Right atrium auricular region (tissue), 2 donors: ENCODE results near the gene SGO2. TPM values are rescaled to one million over a fixed set of nuclear protein-coding genes. Genes with fewer than 3 reads are reported as not detected.
"Not testable (repeated sequence)": the region's sequence is repeated elsewhere in the genome, so short reads cannot be mapped to it uniquely, and the experiment has no call there.

ENCODE experiments used
- DNase-seq: peaks from one replicate; pipeline ENCODE4 v3.0.0-alpha.2; 2019; ENCODE audit warnings: low spot score
- H3K27ac ChIP-seq, 2 donors: fragments of 200-600 bp; sonication (generic); 1 replicate in 1 of 2; 2 replicates in 1 of 2; pipeline ENCODE4 v1.5.1; 2016 to 2019
- H3K27me3 ChIP-seq, 2 donors: fragments of 200-600 bp; sonication (generic); one replicate each; pipeline versions ENCODE4 v1.5.1 to v1.6.0; 2017 to 2019
- H3K36me3 ChIP-seq: fragments of 200-600 bp; sonication (generic); one replicate; pipeline ENCODE4 v1.5.1; 2016
- H3K4me1 ChIP-seq, 2 donors: fragments of 200-600 bp; sonication (generic); one replicate each; pipeline versions ENCODE4 v1.5.1 to v1.6.0; 2017 to 2019
- H3K4me3 ChIP-seq, 2 donors: fragments of 200-600 bp; sonication (generic); 1 replicate in 1 of 2; 2 replicates in 1 of 2; pipeline ENCODE4 v1.5.1; 2017 to 2019; ENCODE audit warnings: mild to moderate bottlenecking in 1 of 2, moderate library complexity in 1 of 2
- H3K9me3 ChIP-seq, 2 donors: fragments of 200-600 bp; sonication (generic); one replicate each; pipeline ENCODE4 v1.5.1; 2019
- total RNA-seq, 2 donors: library from RNA; depleted of rRNA; stranded (reverse); fragments of >200 nt; gene quantifications; one replicate each; pipeline ENCODE4 v1.1.0, GENCODE V29; 2016
- TF ChIP-seq, protein P1 (sequence below), 2 donors: fragments of 200-600 bp; sonication (generic); IDR thresholded peaks; one replicate each; pipeline ENCODE4 v1.5.1; 2019; ENCODE audit warnings: antibody characterized with exemption in 2 of 2

Gene SGO2
- total RNA-seq, 2 donors from 2014 or later, result 1.9 to 2.5 TPM

DNA sequence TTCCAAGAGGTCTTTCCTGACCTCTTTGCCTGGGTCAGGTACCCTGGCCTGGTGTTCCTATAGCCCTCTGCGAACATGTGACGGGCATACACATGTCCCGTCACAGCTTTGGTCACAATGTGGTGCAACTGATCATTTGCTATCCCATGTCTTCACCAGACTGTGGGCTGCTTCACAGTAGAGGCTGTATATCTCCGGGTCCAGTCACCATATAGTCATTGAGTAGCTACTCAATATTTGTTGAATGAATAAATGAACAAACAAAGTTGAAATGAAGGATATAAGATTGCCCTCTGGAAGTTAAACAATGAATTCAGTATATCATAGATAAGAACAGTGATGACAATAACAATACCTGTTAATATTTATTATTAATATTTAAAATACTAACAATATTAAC lies 76.6 kb downstream of the SGO2 start:
- Histone ChIP-seq H3K36me3 (no peaks in the 10 kb centered on the region), H3K4me1 (no peaks in the 10 kb centered on the region), H3K27me3 (no peaks in the 10 kb centered on the region), H3K4me3 (no peak overlapping the region), H3K9me3 (no peaks in the 10 kb centered on the region), H3K27ac (no peak overlapping the region)
- no peak for DNase-seq
- TF ChIP-seq, protein P1, sequence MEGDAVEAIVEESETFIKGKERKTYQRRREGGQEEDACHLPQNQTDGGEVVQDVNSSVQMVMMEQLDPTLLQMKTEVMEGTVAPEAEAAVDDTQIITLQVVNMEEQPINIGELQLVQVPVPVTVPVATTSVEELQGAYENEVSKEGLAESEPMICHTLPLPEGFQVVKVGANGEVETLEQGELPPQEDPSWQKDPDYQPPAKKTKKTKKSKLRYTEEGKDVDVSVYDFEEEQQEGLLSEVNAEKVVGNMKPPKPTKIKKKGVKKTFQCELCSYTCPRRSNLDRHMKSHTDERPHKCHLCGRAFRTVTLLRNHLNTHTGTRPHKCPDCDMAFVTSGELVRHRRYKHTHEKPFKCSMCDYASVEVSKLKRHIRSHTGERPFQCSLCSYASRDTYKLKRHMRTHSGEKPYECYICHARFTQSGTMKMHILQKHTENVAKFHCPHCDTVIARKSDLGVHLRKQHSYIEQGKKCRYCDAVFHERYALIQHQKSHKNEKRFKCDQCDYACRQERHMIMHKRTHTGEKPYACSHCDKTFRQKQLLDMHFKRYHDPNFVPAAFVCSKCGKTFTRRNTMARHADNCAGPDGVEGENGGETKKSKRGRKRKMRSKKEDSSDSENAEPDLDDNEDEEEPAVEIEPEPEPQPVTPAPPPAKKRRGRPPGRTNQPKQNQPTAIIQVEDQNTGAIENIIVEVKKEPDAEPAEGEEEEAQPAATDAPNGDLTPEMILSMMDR (IDR thresholded peaks at IDR 0.05), result no peak

DNA sequence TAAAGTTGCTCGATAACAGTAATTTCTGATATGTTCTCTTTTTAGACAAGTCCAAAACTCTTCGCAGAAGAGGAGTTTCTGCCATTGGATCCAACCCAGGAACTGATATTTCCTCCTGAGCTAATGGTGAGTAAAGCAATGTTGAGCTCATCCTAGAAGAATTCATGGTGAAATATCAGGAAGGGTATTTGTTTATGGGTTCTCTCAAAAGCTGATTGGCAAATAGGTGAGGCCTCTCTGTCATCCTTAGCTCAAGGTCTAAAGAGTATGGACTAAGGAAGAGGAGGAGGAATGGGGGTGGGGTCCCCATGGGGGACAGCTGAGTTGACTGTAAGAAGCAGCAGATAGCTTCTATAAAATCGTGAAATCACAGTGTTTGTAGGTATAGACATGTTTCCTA lies 78.0 kb downstream of the SGO2 start:
- TF ChIP-seq, protein P1 (IDR thresholded peaks at IDR 0.05), result no peak
- H3K36me3 ChIP-seq, result no peaks in the 10 kb centered on the region
- H3K9me3 ChIP-seq, result no peaks in the 10 kb centered on the region
- H3K4me3 ChIP-seq, result no peak overlapping the region
- no peaks in the 10 kb centered on the region for H3K27me3 ChIP-seq
- peak overlapping the region in 1 of 2 donors; percentile 29 for H3K27ac ChIP-seq
- H3K4me1 ChIP-seq, result no peaks in the 10 kb centered on the region
- DNase-seq, result no peak

DNA sequence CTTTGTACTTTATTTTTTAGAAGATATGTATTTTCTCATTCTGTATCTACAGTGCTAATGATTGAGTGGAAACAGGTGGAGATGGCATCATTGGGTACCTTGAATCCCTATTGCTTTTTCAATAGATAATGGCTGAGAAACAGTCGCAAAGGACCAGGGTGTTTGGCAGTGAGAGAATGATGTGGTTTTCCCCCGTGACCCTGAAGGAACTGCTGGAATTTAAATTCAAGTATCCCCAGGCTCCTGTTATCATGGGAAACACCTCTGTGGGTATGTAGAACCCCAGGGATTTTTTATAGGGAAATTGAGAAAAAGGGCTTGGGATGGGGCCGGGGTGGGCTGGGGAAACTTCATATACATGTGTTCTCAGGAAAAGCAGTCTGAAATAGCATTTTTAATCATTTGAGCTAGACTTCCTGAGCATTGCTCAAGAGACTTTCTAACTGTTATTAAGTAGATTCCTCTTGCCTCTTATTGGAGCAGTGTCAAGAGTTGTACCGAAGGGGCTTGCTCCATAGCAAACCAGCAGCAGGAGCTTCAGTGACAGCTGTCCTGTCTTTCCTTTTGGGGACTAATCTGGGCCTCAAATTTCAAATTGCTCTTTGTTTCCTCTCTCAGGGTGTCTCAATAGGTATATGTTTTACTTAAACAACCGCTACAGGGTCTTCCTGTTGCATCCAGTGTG lies 78.7 kb downstream of the SGO2 start:
- Histone ChIP-seq H3K4me3 (no peak overlapping the region), H3K27ac (no peak overlapping the region), H3K36me3 (no peaks in the 10 kb centered on the region), H3K4me1 (no peaks in the 10 kb centered on the region), H3K9me3 (no peaks in the 10 kb centered on the region), H3K27me3 (no peaks in the 10 kb centered on the region)
- no peak for DNase-seq
- TF ChIP-seq, protein P1 (IDR thresholded peaks at IDR 0.05), result no peak

DNA sequence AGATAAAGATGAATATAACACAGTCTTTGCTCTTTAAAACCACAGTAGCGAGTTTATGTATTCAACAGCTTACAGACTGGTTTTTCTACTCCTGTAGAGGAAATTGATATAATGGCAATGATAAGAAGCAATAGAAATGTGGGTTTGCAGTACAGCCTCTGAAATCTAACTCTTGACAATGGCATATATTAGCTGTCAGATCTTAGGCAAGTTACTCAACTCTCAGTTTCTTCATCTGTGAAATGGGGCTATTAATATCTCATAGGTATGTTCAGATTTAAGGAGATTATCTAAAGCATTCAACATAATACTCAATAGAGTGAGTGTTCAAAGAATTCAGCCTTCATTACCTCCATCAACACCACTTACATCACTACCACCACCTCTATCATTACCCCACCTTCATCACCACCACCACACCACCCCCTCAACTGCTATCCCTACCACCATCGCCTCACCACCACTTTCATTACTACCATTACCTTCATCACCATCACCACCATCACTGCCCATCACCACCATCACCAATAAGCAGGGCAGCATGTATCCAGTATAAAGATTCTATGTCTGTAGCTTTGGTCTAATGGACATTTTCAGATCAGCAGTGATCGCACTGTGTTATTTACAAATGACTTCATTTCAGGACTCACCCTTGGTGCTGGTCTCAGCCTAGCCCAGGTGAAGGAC lies 82.5 kb downstream of the SGO2 start:
- Histone ChIP-seq H3K27me3 (no peaks in the 10 kb centered on the region), H3K27ac (no peak overlapping the region), H3K4me1 (no peaks in the 10 kb centered on the region), H3K4me3 (no peak overlapping the region), H3K36me3 (no peaks in the 10 kb centered on the region), H3K9me3 (no peaks in the 10 kb centered on the region)
- DNase-seq, result no peak
- TF ChIP-seq, protein P1 (IDR thresholded peaks at IDR 0.05), result no peak

DNA sequence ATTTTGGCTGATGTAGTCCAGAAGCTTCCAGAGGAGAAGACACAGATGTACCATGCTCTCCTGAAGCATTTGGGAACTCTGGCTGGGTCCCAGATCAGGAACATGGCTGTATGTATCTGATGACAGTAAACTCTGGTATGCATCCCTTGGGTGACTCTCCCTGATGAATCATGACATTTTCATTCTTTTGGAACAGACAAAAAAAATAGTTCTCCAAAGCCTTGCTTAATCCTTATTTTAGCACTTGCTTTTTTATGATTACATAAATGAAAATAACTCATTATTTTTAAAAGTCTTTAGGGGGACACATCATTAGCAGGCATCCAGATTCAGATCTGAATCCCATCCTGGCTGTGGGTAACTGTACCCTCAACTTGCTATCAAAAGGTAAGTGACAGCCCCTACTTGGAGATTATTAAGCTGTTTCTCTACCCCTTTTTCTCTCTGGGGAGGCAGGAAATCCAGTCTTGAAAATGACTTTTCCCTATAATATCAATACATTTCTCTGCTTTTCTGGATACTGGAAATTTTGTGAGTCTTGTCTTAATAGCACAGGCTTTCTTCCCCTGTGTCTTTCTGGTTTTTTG lies 83.1 kb downstream of the SGO2 start:
- DNase-seq, result no peak
- Histone ChIP-seq H3K4me3 (no peak overlapping the region), H3K36me3 (no peaks in the 10 kb centered on the region), H3K27ac (no peak overlapping the region), H3K9me3 (no peaks in the 10 kb centered on the region), H3K27me3 (no peaks in the 10 kb centered on the region), H3K4me1 (no peaks in the 10 kb centered on the region)
- TF ChIP-seq, protein P1 (IDR thresholded peaks at IDR 0.05), result no peak

DNA sequence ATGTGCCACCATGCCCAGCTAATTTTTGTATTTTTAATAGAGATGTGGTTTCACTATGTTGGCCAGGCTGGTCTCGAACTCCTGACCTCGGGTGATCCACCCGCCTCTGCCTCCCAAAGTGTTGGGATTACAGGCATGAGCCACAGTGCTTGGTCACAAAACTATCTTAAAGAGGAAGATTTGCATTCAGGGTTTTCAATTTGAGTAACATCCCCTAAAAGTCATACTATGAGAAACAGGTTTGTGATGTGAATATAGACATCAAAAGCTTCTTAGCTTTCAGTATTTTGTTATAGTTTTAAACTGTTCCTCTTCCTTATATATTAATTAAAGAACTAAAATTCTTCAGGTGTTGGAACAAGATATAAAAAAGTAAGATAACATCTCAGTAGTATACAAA lies 84.2 kb downstream of the SGO2 start:
- DNase-seq, H3K4me1 ChIP-seq, H3K27ac ChIP-seq, H3K4me3 ChIP-seq, H3K27me3 ChIP-seq, H3K9me3 ChIP-seq, H3K36me3 ChIP-seq: not testable (repeated sequence)
